Memory B cell (primary cell): ENCODE results near the gene KPNA2.
A peak's percentile ranks its signal among the peaks of the same experiment; 100 is the strongest.
"Not testable (repeated sequence)": the region's sequence is repeated elsewhere in the genome, so short reads cannot be mapped to it uniquely, and the experiment has no call there.

Experiments
- ATAC-seq: fragments of 150-1000 bp; cut with Tn5 transposase; 2 replicates; pipeline ENCODE4 v1.10.0; 2021; ENCODE audit warnings: low read depth, mild to moderate bottlenecking, moderate library complexity
- DNase-seq, 2 donors: peaks; one replicate each; pipeline ENCODE4 v3.0.0; 2022; ENCODE audit warnings: low spot score in 2 of 2
- H3K27ac Mint-ChIP-seq: one replicate; pipeline ENCODE4 v1.8.0; 2022; ENCODE audit warnings: mild to moderate bottlenecking, moderate library complexity, mixed read lengths
- H3K27me3 Mint-ChIP-seq: one replicate; pipeline ENCODE4 v1.8.0; 2022; ENCODE audit warnings: mixed read lengths
- H3K36me3 Mint-ChIP-seq: one replicate; pipeline ENCODE4 v1.8.0; 2022; ENCODE audit warnings: mild to moderate bottlenecking, mixed read lengths
- H3K4me1 Mint-ChIP-seq: one replicate; pipeline ENCODE4 v1.8.0; 2022; ENCODE audit warnings: mixed read lengths
- H3K4me3 Mint-ChIP-seq: one replicate; pipeline ENCODE4 v1.8.0; 2022; ENCODE audit warnings: mild to moderate bottlenecking, moderate library complexity, mixed read lengths
- H3K9me3 Mint-ChIP-seq: one replicate; pipeline ENCODE4 v1.8.0; 2022; ENCODE audit warnings: mixed read lengths

The KPNA2 gene

DNA sequence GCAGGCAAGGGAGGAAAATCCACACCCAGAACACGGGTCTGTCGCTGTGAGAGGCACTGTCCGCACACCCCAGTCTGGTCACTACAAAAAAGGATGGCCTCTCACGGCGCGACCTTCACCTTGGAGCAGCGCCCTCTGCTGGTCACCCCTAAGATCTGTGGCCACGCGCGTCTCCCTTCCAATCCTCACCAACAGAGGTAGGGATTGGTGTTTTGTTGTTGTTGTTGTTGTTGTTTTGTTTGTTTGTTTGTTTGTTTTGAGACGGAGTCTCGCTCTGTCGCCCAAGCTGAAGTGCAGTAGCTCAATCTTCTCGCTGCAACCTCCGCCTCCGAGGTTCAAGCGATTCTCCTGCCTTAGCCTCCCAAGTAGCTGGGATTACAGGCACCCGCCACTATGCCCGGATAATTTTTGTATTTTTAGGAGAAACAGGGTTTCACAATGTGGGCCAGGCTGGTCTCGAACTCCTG lies 24.3 kb upstream of the KPNA2 start:
- Mint-ChIP-seq H3K4me3 (peak overlapping the region; percentile 54), H3K9me3 (no peaks in the 10 kb centered on the region), H3K27ac (no peak overlapping the region), H3K4me1 (peaks cover 3% of the 10 kb centered on the region), H3K27me3 (peaks cover 2% of the 10 kb centered on the region), H3K36me3 (no peaks in the 10 kb centered on the region)
- DNase-seq (peak; percentile 41 to 58), ATAC-seq (peak; percentile 66)

- Mint-ChIP-seq H3K4me3 (no peak overlapping the region), H3K27ac (no peak overlapping the region), H3K4me1 (peaks cover 3% of the 10 kb centered on the region), H3K27me3 (peaks cover 2% of the 10 kb centered on the region), H3K36me3 (no peaks in the 10 kb centered on the region), H3K9me3 (no peaks in the 10 kb centered on the region)
- ATAC-seq (no peak), DNase-seq (no peak)
Observed at GRCh38 chr17:68013385-68013784, 22.1 kb upstream of the KPNA2 start.

DNA sequence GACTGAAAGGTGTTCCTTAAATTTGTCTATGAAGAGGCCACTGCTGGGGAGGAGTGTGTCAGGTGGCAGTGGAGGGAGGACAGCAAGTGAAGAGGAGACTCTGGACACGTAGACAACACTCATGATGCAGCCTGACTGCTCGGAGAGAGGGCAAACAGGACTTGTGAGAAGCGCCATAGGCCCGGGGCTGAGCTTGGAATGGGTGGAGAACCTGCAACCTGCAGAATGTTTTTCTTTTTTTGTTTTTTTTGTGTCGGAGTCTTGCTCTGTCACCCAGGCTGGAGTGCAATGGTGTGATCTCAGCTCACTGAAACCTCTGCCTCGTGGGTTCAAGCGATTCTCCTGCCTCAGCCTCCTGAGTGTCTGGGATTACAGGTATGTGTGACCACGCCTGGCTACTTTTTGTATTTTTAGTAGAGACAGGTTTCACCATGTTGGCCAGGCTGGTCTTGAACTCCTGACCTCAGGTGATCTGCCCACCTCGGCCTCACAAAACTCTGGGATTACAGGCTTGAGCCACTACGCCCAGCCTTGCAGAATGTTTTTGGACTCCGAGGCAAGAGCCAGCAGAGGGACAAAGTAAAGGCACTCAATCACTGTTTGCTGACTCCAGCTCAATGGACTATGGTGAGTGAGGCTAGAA lies 20.3 kb upstream of the KPNA2 start:
- Mint-ChIP-seq H3K36me3 (no peaks in the 10 kb centered on the region), H3K9me3 (no peaks in the 10 kb centered on the region), H3K4me3 (peak overlapping the region; percentile 8), H3K27ac (no peak overlapping the region), H3K4me1 (peaks cover 7% of the 10 kb centered on the region), H3K27me3 (peaks cover 2% of the 10 kb centered on the region)
- ATAC-seq, result no peak
- DNase-seq, result no peak

DNA sequence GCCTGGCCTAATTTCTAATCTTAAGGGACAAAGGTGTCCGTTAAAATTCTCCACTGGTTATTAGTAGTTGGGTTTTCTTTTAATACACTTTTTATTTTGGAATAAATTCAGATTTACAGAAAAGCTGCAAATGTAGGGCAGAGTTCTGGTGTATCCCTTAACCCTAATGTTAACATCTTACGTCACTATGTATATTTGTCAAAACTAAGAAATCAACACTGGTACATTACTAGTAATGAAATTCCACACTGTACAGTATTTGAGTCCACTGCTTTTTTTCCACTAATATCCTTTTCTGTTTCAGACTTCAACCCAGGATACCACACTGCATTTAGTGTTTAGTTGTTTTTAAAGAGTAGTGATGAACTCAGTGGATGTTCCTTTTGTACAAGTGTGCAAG lies 18.7 kb upstream of the KPNA2 start:
- Mint-ChIP-seq H3K36me3 (no peaks in the 10 kb centered on the region), H3K27ac (no peak overlapping the region), H3K27me3 (no peaks in the 10 kb centered on the region), H3K4me1 (peaks cover 12% of the 10 kb centered on the region), H3K4me3 (no peak overlapping the region), H3K9me3 (no peaks in the 10 kb centered on the region)
- DNase-seq (no peak), ATAC-seq (no peak)

GRCh38 chr17:68018493-68018892 lies 17.0 kb upstream of the KPNA2 start:
- H3K27ac Mint-ChIP-seq, H3K27me3 Mint-ChIP-seq, ATAC-seq, H3K9me3 Mint-ChIP-seq, H3K36me3 Mint-ChIP-seq, DNase-seq, H3K4me3 Mint-ChIP-seq: not testable (repeated sequence)
- H3K4me1 Mint-ChIP-seq, result peaks cover 12% of the 10 kb centered on the region

DNA sequence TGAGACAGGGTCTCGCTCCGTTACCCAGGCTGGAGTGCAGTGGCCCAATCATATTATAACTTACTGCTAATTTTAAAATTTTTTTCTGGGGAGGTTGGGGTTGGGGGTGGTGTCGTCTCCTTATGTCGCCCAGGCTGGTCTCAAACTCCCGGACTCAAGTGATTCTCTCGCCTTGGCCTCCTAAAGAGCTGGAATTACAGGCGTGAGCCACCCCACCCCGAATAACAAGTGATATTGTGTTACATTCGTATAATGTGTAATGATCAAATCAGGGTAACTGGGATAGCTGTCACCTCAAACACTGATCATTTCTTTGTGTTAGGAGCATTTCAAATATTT lies 16.2 kb upstream of the KPNA2 start:
- Mint-ChIP-seq H3K27me3 (no peaks in the 10 kb centered on the region), H3K4me3 (peak overlapping the region; percentile 89), H3K9me3 (no peaks in the 10 kb centered on the region), H3K27ac (peak overlapping the region; percentile 99), H3K36me3 (no peaks in the 10 kb centered on the region), H3K4me1 (peaks cover 12% of the 10 kb centered on the region)
- DNase-seq (no peak), ATAC-seq (no peak)

GRCh38 chr17:68019675-68020408 lies 15.7 kb upstream of the KPNA2 start:
- ATAC-seq, result peak; percentile 93
- Mint-ChIP-seq H3K9me3 (no peaks in the 10 kb centered on the region), H3K27me3 (no peaks in the 10 kb centered on the region)

GRCh38 chr17:68020409-68020756 lies 15.2 kb upstream of the KPNA2 start:
- no peaks in the 10 kb centered on the region for H3K27me3 Mint-ChIP-seq
- H3K36me3 Mint-ChIP-seq, result no peaks in the 10 kb centered on the region
- ATAC-seq, result no peak

More at GRCh38 chr17:68019675-68020408, 15.7 kb upstream of the KPNA2 start:
- Mint-ChIP-seq H3K27ac (peak overlapping the region; percentile 99), H3K36me3 (no peaks in the 10 kb centered on the region), H3K4me3 (peak overlapping the region; percentile 89), H3K4me1 (peaks cover 12% of the 10 kb centered on the region)
- DNase-seq, result peak; percentile 98 to 99

GRCh38 chr17:68020791-68021190 lies 14.7 kb upstream of the KPNA2 start:
- not testable (repeated sequence) for ATAC-seq, DNase-seq, H3K9me3 Mint-ChIP-seq, H3K36me3 Mint-ChIP-seq, H3K4me1 Mint-ChIP-seq, H3K27me3 Mint-ChIP-seq
- H3K27ac Mint-ChIP-seq, result peak overlapping the region; percentile 99
- peak overlapping the region; percentile 89 for H3K4me3 Mint-ChIP-seq

More at GRCh38 chr17:68020409-68020756, 15.2 kb upstream of the KPNA2 start:
- H3K4me3 Mint-ChIP-seq, result peak overlapping the region; percentile 89
- H3K9me3 Mint-ChIP-seq, result no peaks in the 10 kb centered on the region
- peaks cover 12% of the 10 kb centered on the region for H3K4me1 Mint-ChIP-seq
- H3K27ac Mint-ChIP-seq, result peak overlapping the region; percentile 99
- DNase-seq, result no peak

GRCh38 chr17:68021963-68022362 lies 13.6 kb upstream of the KPNA2 start:
- DNase-seq (no peak), ATAC-seq (no peak)
- no peak overlapping the region for H3K27ac Mint-ChIP-seq
- no peaks in the 10 kb centered on the region for H3K36me3 Mint-ChIP-seq
- no peak overlapping the region for H3K4me3 Mint-ChIP-seq
- H3K27me3 Mint-ChIP-seq, result no peaks in the 10 kb centered on the region
- no peaks in the 10 kb centered on the region for H3K9me3 Mint-ChIP-seq
- H3K4me1 Mint-ChIP-seq, result peaks cover 9% of the 10 kb centered on the region

- DNase-seq, H3K36me3 Mint-ChIP-seq, H3K4me1 Mint-ChIP-seq, H3K4me3 Mint-ChIP-seq, H3K9me3 Mint-ChIP-seq, H3K27me3 Mint-ChIP-seq, ATAC-seq, H3K27ac Mint-ChIP-seq: not testable (repeated sequence)
Observed at GRCh38 chr17:68022547-68022946, 13.0 kb upstream of the KPNA2 start.

DNA sequence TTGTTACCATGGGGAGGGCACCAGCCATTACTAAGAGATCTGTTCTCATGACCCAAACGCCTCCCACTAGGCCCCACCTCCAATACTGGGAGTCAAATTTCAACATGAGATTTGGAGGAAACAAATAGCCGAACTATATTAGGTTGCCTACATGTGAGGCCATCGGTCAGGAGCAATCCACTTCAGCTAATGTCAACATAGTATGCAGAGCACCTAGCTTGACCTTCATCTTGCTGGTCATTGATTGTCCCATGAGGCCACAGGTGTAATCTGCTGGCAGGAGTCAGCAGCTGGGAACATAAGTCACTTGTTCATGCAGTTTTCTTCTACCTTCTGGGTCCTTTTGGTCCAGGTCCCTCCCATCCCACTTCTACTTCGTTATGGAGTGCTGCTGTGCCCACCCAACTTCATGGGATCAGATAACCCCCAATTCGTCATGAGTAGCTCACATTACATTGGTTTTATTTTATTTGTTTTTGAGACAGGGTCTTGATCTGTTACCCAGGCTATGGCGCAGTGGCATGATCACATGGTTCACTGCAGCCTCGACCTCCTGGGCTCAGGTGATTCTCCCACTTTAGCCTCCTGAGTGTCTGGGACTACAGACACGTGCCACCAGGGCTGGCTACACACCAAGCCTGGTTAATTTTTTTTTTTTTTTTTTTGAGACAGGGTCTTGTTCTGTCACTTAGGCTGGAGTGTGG lies 5.9 kb upstream of the KPNA2 start:
- ATAC-seq, result no peak
- no peaks in the 10 kb centered on the region for H3K36me3 Mint-ChIP-seq
- no peak for DNase-seq
- no peaks in the 10 kb centered on the region for H3K27me3 Mint-ChIP-seq
- no peak overlapping the region for H3K27ac Mint-ChIP-seq
- H3K4me3 Mint-ChIP-seq, result no peak overlapping the region
- no peaks in the 10 kb centered on the region for H3K4me1 Mint-ChIP-seq
- no peaks in the 10 kb centered on the region for H3K9me3 Mint-ChIP-seq

GRCh38 chr17:68033636-68034451 lies 1.7 kb upstream of the KPNA2 start:
- H3K9me3 Mint-ChIP-seq, result no peaks in the 10 kb centered on the region
- peaks cover 3% of the 10 kb centered on the region for H3K36me3 Mint-ChIP-seq
- no peak overlapping the region for H3K27ac Mint-ChIP-seq
- peaks cover 6% of the 10 kb centered on the region for H3K4me1 Mint-ChIP-seq
- DNase-seq (no peak), ATAC-seq (no peak)
- H3K4me3 Mint-ChIP-seq, result no peak overlapping the region
- no peaks in the 10 kb centered on the region for H3K27me3 Mint-ChIP-seq

DNA sequence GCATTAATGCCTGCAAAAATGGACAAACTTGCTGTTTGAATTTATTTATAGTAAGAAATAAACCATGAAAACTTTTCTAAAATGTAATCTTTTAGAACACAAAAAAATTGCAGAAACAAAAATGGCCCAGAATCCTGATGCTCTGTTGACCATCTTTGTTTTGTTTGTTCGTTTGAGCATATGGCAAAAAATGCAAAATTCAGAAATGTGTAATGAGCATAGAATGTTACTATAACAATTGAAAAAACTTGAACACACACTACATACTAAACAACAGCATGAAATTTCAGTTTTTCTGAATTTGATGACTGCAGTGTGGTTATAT lies 1.1 kb upstream of the KPNA2 start:
- peaks cover 6% of the 10 kb centered on the region for H3K4me1 Mint-ChIP-seq
- peaks cover 3% of the 10 kb centered on the region for H3K36me3 Mint-ChIP-seq
- ATAC-seq (no peak), DNase-seq (no peak)
- no peak overlapping the region for H3K27ac Mint-ChIP-seq
- no peaks in the 10 kb centered on the region for H3K27me3 Mint-ChIP-seq
- H3K9me3 Mint-ChIP-seq, result no peaks in the 10 kb centered on the region
- H3K4me3 Mint-ChIP-seq, result peak overlapping the region; percentile 39
